Astrocyte of the spinal cord (primary cell): ENCODE measurements around the gene BNIPL.

ENCODE experiments used
- DNase-seq: peaks from one replicate; pipeline ENCODE4 v3.0.0; 2011; ENCODE audit warnings: low read depth, low spot score
- H3K4me3 ChIP-seq: 2 replicates; pipeline ENCODE4 v1.5.1; 2011; ENCODE audit warnings: low read depth, mild to moderate bottlenecking, low read length, moderate library complexity
- in situ Hi-C: cut with HindIII; loops from 2 replicates; pipeline ENCODE4 v1.10.0; 2017; ENCODE audit warnings: low sequenced_read_pairs
- TF ChIP-seq, protein P1 (sequence below): IDR thresholded peaks from 2 replicates; pipeline ENCODE4 v1.5.1; 2012; ENCODE audit warnings: low read depth, mild to moderate bottlenecking, low read length, inconsistent platforms

The BNIPL gene

DNA sequence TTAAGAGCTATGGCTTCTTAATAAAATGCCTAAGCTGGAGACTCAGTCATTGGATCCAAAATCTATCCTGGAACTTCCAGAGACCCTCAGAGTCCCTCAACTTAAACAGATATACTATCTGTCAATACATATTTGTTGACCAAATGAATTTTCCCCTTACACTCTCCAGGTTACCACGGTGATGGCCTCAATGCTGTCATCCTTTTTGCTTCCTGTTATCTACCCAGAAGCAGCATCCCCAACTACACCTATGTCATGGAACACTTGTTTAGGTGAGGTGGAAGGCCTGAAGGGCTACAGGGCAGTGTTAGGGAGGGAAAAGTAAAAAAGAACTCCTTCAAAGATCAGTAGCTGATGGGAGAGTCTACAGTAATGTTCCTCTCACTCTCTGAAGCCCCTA is 6.8 kb downstream of the BNIPL start:
- TF ChIP-seq, protein P1, sequence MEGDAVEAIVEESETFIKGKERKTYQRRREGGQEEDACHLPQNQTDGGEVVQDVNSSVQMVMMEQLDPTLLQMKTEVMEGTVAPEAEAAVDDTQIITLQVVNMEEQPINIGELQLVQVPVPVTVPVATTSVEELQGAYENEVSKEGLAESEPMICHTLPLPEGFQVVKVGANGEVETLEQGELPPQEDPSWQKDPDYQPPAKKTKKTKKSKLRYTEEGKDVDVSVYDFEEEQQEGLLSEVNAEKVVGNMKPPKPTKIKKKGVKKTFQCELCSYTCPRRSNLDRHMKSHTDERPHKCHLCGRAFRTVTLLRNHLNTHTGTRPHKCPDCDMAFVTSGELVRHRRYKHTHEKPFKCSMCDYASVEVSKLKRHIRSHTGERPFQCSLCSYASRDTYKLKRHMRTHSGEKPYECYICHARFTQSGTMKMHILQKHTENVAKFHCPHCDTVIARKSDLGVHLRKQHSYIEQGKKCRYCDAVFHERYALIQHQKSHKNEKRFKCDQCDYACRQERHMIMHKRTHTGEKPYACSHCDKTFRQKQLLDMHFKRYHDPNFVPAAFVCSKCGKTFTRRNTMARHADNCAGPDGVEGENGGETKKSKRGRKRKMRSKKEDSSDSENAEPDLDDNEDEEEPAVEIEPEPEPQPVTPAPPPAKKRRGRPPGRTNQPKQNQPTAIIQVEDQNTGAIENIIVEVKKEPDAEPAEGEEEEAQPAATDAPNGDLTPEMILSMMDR = no peak

DNA sequence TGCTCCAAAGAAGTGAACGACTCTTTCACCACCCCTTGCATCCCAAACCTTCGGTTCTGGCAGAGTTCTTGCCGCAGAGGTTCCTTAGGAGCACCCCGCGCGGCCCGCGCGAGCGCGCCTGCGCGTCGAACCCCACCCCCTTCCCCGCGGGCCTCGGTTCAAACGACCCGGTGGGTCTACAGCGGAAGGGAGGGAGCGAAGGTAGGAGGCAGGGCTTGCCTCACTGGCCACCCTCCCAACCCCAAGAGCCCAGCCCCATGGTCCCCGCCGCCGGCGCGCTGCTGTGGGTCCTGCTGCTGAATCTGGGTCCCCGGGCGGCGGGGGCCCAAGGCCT is 11.2 kb downstream of the BNIPL start, which contains the start of gene C1orf56:
Gene C1orf56 (plus strand): TSS at position 161 of the 334 bp plus-strand sequence. CDS start 97 bp downstream, at position 258.
- in situ Hi-C loops = no loop called here
- peak within 1 kb of the TSS; percentile 70 for H3K4me3 ChIP-seq
- peak; percentile 75 for DNase-seq
- TF ChIP-seq, protein P1 = no peak

More for the DNA sequence above, 6.8 kb downstream of the BNIPL start:
- in situ Hi-C loops = no loop called here
- no peak overlapping the region for H3K4me3 ChIP-seq
- DNase-seq = no peak

DNA sequence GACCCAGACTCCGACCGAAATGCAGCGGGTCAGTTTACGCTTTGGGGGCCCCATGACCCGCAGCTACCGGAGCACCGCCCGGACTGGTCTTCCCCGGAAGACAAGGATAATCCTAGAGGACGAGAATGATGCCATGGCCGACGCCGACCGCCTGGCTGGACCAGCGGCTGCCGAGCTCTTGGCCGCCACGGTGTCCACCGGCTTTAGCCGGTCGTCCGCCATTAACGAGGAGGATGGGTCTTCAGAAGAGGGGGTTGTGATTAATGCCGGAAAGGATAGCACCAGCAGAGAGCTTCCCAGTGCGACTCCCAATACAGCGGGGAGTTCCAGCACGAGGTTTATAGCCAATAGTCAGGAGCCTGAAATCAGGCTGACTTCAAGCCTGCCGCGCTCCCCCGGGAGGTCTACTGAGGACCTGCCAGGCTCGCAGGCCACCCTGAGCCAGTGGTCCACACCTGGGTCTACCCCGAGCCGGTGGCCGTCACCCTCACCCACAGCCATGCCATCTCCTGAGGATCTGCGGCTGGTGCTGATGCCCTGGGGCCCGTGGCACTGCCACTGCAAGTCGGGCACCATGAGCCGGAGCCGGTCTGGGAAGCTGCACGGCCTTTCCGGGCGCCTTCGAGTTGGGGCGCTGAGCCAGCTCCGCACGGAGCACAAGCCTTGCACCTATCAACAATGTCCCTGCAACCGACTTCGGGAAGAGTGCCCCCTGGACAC is 11.7 kb downstream of the BNIPL start:
- in situ Hi-C loops = no loop called here
- TF ChIP-seq, protein P1 = no peak
- H3K4me3 ChIP-seq = peak overlapping the region; percentile 70
- peak; percentile 63 for DNase-seq

DNA sequence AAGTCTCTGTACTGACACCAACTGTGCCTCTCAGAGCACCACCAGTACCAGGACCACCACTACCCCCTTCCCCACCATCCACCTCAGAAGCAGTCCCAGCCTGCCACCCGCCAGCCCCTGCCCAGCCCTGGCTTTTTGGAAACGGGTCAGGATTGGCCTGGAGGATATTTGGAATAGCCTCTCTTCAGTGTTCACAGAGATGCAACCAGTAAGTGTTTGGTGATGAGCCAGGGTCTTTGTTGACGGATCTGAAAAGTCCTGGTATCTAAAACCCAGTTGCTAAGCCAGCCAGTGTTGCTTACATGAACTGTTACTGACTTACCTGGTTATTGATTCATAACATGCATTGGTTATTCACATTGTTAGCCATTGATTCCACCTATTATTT is 12.3 kb downstream of the BNIPL start:
- no peak for DNase-seq
- TF ChIP-seq, protein P1 = peak; percentile 59
- H3K4me3 ChIP-seq = peak overlapping the region; percentile 70
- in situ Hi-C loops = no loop called here

DNA sequence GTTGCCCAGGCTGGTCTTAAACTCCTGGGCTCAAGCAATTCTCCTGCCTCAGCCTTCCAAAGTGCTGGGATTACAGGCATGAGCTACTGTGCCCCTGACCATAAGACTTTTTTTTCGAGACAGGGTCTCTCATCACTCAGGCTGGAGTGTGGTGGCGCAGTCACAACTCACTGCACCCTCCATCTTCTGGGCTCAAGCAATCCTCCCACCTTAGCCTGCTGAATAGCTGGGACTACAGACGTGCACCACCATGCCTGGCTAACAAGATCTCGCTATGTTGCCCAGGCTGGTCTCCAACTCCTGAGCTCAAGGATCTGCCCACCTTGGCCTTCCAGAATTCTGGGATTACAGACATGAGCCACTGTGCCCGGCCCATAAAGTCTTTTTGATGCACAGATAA is 13.1 kb downstream of the BNIPL start:
- no peak overlapping the region for H3K4me3 ChIP-seq
- in situ Hi-C loops = no loop called here
- TF ChIP-seq, protein P1 = no peak
- DNase-seq = no peak

DNA sequence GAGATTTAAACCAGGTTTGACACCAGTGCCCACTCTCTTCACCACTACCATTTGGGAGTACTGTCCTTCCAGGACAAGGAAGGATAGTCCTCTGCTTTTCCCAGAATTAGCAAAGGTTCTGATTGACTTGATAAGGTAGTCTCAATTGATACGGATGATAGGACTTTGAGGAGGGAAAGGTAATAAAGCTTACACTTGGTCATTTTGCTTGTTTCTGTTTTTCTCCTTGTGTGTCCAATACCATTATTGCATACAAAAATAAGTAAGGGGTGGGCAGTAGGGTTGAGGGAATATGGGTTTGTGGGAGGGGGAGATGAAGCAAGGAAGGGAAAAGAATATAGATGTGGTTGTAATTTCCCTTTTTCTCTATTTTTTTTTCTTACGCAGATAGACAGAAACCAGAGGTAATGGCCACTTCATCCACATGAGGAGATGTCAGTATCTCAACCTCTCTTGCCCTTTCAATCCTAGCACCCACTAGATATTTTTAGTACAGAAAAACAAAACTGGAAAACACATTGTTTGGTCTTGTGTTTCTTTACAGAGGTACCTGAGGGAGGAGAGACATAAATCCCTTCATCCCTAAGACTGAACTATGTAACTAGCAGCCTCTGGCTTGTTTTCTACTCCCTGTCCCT is 13.8 kb downstream of the BNIPL start:
- TF ChIP-seq, protein P1 = no peak
- in situ Hi-C loops = no loop called here
- DNase-seq = no peak
- no peak overlapping the region for H3K4me3 ChIP-seq
